Measurements from ENCODE around the gene ROR1.

- TF ChIP-seq CTCF (IDR thresholded peaks at IDR 0.05 in 2 of 3, conservative IDR thresholded peaks at IDR 0.05 in 1 of 3; ENCODE audit: control insufficient read depth in 2 of 3, extremely low read depth in 1 of 3, insufficient read depth in 1 of 3, low read depth in 3 of 3, low read length in 3 of 3) (no peak), JUND (IDR thresholded peaks at IDR 0.05; ENCODE audit: low read depth, low read length) (no peak), USF1 (IDR thresholded peaks at IDR 0.05; ENCODE audit: borderline replicate concordance, extremely low read length, insufficient read depth, low read depth, low read length) (no peak), POLR2A (IDR thresholded peaks at IDR 0.05; ENCODE audit: low read depth, low read length) (no peak), USF2 (IDR thresholded peaks at IDR 0.05; ENCODE audit: borderline replicate concordance, low read depth, low read length) (no peak), NRF1 (conservative IDR thresholded peaks at IDR 0.05; ENCODE audit: low read depth, low read length) (no peak), E2F8 (IDR thresholded peaks at IDR 0.05; ENCODE audit: low read depth, partially characterized antibody) (no peak), CREM (IDR thresholded peaks at IDR 0.05; ENCODE audit: low read depth) (no peak), TAF1 (IDR thresholded peaks at IDR 0.05; ENCODE audit: borderline replicate concordance, low read depth, low read length) (no peak), HDGF (IDR thresholded peaks at IDR 0.05) (no peak), ZNF592 (IDR thresholded peaks at IDR 0.05) (no peak), NFIC (IDR thresholded peaks at IDR 0.05; ENCODE audit: low read depth, low read length) (no peak)
Measured at GRCh38 chr1:63916485-63917360, 142.9 kb downstream of the ROR1 start.
